Measurements from ENCODE around the gene CEP135.

CEP135 gene

DNA sequence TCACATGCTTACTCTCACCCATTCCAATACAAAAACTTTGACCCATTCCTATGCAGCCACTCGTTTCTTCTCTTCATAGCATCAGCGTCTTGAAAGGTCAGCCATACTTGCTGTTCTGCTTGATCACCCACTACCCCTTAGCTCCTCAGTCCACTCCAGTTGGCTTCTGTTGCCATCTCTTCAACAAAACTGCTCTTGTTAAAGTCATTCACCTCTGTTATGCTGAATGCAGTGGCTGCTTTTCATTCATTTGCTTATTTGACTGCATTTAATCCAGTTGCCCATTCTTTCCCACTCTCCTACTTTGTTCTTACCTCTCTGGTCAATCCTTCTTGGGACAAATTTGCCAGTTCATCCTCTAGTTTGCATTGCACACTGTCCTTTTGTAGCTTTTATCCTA, 24.9 kb downstream of the CEP135 start:
- TF ChIP-seq CTCF (IDR thresholded peaks at IDR 0.05; ENCODE audit: extremely low read depth, insufficient read depth, missing control alignments): no peak
- DNase-seq (ENCODE audit: low spot score): no peak
- in situ Hi-C loops (cut with MboI; ENCODE audit: low pct_unique_long_range_greater_than_20kb, low sequenced_read_pairs, unreplicated experiment): no loop called here

DNA sequence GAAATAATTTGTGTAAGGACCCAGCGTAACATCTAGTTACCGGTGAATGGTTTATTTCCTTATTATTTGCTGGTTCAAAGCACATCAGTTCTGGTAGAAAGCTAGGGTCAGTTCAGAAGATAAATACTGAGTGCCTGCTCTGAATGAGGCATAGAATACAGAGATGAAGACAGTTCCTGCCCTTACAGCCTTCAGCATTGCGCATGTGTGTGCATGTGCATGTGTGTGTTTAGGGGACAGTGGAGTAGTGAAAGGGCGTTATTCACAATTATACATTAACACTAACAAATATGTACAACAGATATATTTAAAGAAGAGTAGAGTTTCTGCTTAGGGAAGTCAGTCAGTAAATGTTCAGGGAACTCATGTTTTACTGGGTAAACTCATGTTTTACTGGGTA, 29.1 kb downstream of the CEP135 start:
- in situ Hi-C loops (cut with MboI; ENCODE audit: low pct_unique_long_range_greater_than_20kb, low sequenced_read_pairs, unreplicated experiment): no loop called here
- DNase-seq (ENCODE audit: low spot score): no peak
- no peak for TF ChIP-seq CTCF (IDR thresholded peaks at IDR 0.05; ENCODE audit: extremely low read depth, insufficient read depth, missing control alignments)

DNA sequence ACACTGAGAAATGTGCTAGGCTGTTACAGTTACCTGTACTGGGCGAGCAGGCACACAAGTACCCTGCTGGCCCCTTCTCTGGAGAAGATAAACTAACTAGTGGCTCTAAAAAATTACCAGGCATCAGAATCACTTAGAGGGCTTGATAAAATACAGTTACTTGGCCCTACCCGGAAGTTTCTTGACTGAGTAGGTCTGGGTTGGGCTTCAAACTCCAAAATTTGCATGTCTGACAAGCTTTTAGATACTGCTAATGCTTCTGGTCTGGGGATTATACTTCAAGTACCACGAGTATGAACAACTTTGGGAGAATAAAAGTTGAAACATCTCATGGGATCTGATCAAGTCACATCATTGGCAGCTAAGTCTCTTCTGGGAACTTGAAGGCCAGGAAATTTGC, 30.8 kb downstream of the CEP135 start:
- in situ Hi-C loops (cut with MboI; ENCODE audit: low pct_unique_long_range_greater_than_20kb, low sequenced_read_pairs, unreplicated experiment): no loop called here
- no peak for TF ChIP-seq CTCF (IDR thresholded peaks at IDR 0.05; ENCODE audit: extremely low read depth, insufficient read depth, missing control alignments)
- no peak for DNase-seq (ENCODE audit: low spot score)

DNA sequence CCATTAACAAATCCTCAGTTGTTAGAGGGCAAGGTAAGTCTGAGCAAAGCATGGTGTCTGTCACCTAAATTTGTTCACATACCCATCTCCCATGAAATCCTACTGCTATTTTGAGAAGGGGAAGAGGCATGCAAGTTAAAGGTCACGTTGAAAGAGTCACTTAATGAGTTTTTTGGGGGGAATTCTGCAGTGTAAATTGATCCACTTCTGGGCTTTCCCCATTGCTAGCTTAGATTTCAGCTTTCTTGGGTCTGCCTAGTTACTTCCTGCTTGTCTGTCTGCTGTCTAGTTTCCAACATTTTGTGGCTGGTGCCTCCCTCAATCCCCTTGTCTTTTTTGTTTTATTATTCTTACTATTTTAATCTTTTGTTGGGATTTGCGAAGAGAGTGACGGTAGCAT, 32.0 kb downstream of the CEP135 start:
- TF ChIP-seq CTCF (IDR thresholded peaks at IDR 0.05; ENCODE audit: extremely low read depth, insufficient read depth, missing control alignments): no peak
- in situ Hi-C loops (cut with MboI; ENCODE audit: low pct_unique_long_range_greater_than_20kb, low sequenced_read_pairs, unreplicated experiment): no loop called here
- no peak for DNase-seq (ENCODE audit: low spot score)

DNA sequence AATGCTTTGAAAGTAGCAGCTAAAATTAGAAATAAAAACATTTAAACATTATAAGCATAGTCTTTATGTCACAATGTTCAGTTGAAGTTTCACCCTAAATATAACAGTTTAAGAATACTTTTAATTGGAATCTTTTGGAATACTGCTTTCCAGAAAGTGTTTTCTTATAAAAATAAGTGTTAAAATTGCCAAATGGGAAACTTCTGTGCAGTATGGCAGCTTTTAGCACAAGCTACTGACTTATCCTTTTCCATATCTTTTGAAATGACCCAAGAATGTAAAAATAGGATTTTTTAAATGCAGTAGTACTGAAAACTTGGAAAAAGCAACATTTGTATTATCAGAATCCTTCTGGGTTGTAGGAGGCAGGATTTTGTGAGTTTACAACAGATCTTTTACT, 34.2 kb downstream of the CEP135 start:
- in situ Hi-C loops (cut with MboI; ENCODE audit: low pct_unique_long_range_greater_than_20kb, low sequenced_read_pairs, unreplicated experiment): no loop called here
- no peak for DNase-seq (ENCODE audit: low spot score)
- no peak for TF ChIP-seq CTCF (IDR thresholded peaks at IDR 0.05; ENCODE audit: extremely low read depth, insufficient read depth, missing control alignments)

DNA sequence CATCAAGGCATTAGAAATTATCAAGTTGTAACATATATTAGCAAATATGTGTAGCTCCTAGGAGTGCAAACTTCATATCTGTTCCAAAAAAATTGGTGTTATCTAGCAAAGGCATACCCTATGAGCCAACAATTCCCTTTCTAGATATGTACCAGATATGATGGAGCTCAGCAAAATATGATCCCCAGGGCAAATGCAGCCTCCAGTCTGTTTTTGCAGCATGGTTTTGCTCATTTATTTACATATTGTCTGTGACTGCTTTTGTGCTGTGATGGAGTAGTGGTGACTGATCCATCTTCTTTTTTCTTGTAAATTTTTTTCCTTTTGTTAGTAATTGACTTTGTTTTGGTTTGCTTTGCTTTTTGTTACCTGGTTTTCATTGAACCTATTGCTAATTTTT, 41.0 kb downstream of the CEP135 start:
- TF ChIP-seq CTCF (IDR thresholded peaks at IDR 0.05; ENCODE audit: extremely low read depth, insufficient read depth, missing control alignments): no peak
- DNase-seq (ENCODE audit: low spot score): no peak
- in situ Hi-C loops (cut with MboI; ENCODE audit: low pct_unique_long_range_greater_than_20kb, low sequenced_read_pairs, unreplicated experiment): no loop called here

Data from GM13977 (cell line).